Measurements from ENCODE around the gene ZBTB7C. TPM values are rescaled to one million over a fixed set of nuclear protein-coding genes. Genes with fewer than 3 reads are reported as not detected.

ZBTB7C gene
- total RNA-seq, 4 donors from 2014 or later: 38.2 to 92.3 (median 52.4) TPM

DNA sequence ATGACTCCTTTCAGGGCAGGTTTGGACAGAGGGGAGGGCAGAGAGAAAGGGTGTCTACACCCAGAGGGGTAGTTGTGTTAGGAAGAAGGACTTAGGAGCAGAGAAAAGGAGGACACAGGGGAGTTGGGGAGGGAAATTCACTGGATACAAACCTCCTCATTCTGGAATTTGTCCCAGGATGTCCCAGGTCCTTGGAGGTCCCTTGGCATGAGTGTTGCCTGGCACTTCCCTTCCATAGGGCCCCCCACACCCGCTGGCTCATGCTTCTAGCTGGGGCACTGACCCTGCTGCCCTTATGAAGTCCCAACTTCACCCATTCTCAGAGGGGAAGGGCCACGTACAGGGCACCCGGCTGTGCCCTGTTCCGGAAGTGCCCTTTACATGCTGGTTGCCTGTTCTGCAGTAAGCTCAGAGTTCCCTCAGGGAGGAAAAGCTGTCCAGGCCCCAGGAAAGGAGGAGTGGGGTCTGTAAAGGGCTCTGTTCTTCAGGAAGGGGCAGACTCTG is 385.1 kb downstream of the ZBTB7C start:
- intact Hi-C loops (cut with DNase I): loop anchor here (5.0 kb wide), 1 partner anchor 252 kb away; no protein-coding TSS in a partner anchor
- Histone ChIP-seq H3K36me3 (peaks cover 0 to 29% (median 3%) of the 10 kb centered on the region in 3 donors), H3K4me1 (peaks cover 19 to 73% (median 29%) of the 10 kb centered on the region in 3 donors), H3K27ac (peak overlapping the region; percentile 46 to 65 (median 56)), H3K4me3 (no peak overlapping the region), H3K9me3 (no peaks in the 10 kb centered on the region), H3K27me3 (peaks cover 0 to 19% (median 0%) of the 10 kb centered on the region in 4 donors)
- TF ChIP-seq, protein P1, sequence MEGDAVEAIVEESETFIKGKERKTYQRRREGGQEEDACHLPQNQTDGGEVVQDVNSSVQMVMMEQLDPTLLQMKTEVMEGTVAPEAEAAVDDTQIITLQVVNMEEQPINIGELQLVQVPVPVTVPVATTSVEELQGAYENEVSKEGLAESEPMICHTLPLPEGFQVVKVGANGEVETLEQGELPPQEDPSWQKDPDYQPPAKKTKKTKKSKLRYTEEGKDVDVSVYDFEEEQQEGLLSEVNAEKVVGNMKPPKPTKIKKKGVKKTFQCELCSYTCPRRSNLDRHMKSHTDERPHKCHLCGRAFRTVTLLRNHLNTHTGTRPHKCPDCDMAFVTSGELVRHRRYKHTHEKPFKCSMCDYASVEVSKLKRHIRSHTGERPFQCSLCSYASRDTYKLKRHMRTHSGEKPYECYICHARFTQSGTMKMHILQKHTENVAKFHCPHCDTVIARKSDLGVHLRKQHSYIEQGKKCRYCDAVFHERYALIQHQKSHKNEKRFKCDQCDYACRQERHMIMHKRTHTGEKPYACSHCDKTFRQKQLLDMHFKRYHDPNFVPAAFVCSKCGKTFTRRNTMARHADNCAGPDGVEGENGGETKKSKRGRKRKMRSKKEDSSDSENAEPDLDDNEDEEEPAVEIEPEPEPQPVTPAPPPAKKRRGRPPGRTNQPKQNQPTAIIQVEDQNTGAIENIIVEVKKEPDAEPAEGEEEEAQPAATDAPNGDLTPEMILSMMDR (IDR thresholded peaks at IDR 0.05): no peak
- no peak for TF ChIP-seq POLR2A (IDR thresholded peaks at IDR 0.05)
- WGBS, 2 donors: 50% methylated on average over 2 of the region's 4 CpGs; no CpG with 5 or more reads in 1 of the 2 donors
- DNase-seq: no peak

DNA sequence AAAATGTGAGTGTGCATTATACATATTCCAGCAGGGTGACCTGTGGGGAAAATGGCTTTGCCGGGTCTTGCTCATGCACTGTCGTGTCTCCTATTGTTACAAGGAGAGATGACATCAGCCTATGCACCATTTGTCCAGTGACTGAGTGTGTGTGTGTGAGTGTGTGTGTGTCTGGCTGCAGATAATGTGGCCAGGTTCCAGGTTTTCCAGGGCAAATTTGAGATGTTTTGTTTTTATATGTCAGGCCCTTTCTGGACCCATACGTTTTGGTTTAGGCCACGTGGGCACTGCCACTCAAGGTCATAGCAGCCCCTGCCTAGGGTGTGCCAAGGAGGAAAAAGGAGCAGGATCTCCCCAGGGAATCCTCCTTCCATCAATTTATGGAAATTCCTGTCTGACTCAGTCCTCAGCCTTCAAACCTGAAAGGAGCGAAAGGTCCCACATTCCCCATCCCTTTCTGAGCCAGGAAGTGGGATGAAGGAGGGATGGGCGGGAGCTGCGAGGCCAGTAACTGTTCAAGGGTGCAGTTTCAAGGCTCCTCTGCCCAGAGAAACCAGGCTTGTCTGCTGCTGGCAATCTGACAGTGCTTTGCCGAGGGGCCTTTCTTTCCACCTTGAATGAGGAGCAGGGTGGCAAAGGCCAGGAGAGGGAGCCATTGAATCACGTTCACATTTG is 385.7 kb downstream of the ZBTB7C start:
- TF ChIP-seq, protein P1 (IDR thresholded peaks at IDR 0.05): peak in 5 of 6 experiments; percentile 42 to 68 (median 52)
- TF ChIP-seq POLR2A (IDR thresholded peaks at IDR 0.05): no peak
- DNase-seq: no peak
- Histone ChIP-seq H3K9me3 (no peaks in the 10 kb centered on the region), H3K27ac (peak overlapping the region; percentile 46 to 65 (median 56)), H3K4me3 (no peak overlapping the region), H3K27me3 (peaks cover 0 to 19% (median 0%) of the 10 kb centered on the region in 4 donors), H3K4me1 (peaks cover 19 to 73% (median 23%) of the 10 kb centered on the region in 3 donors), H3K36me3 (peaks cover 0 to 23% (median 0%) of the 10 kb centered on the region in 3 donors)
- intact Hi-C loops (cut with DNase I): loop anchor here (5.0 kb wide), 1 partner anchor 251 kb away; no protein-coding TSS in a partner anchor
- 0 to 6% methylated on average over 2 to 8 of the region's 9 CpGs for WGBS, 2 donors

DNA sequence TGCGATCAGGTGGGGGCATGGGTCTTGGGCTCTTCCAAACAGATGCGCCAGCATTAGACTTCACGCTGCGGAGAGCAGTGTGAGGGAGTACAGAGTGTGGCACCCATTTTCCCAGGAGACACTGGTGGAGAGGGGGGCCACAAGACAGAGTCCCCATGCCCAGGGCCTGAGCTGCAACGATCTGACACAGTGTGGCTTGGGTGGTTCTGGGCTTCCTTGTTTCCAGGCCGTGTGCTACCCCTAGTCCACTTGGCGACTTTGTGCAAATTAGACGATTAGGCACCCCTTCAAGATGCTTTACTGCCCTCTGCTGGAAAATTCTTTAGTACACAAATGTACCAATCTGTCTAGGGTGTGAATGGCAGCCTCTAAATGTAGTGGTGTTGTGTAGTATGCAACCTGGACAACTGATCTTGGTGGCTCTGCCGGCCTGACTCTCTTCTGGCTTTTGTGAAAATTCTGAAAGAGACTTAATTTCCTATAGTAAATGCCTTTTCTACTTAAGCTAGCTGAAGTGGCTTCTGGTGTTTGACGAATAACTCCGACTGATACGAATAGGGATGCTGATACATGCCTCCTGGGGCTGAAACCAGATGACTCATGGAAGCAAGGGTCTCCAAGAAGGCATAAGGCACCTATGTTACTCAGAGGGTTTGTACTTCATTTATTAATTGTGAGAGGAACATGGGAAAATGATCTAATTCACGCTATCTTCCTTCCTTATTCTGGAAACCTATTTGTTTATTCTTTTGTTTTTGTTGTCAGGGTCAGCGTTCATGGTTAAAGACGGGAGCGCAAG is 386.5 kb downstream of the ZBTB7C start:
- Histone ChIP-seq H3K4me3 (no peak overlapping the region), H3K27ac (peak overlapping the region in 2 of 4 donors; percentile 55 to 65), H3K4me1 (peaks cover 18 to 73% (median 21%) of the 10 kb centered on the region in 3 donors), H3K36me3 (peaks cover 0 to 18% (median 0%) of the 10 kb centered on the region in 3 donors), H3K9me3 (no peaks in the 10 kb centered on the region), H3K27me3 (peaks cover 0 to 19% (median 0%) of the 10 kb centered on the region in 4 donors)
- 39 to 47% methylated on average over 13 to 14 of the region's 16 CpGs for WGBS, 2 donors
- no peak for DNase-seq
- intact Hi-C loops (cut with DNase I): loop anchor here (5.0 kb wide), 1 partner anchor 250 kb away; no protein-coding TSS in a partner anchor
- no peak for TF ChIP-seq POLR2A (IDR thresholded peaks at IDR 0.05)
- TF ChIP-seq, protein P1 (IDR thresholded peaks at IDR 0.05): peak in 5 of 6 experiments; percentile 44 to 72 (median 53)

DNA sequence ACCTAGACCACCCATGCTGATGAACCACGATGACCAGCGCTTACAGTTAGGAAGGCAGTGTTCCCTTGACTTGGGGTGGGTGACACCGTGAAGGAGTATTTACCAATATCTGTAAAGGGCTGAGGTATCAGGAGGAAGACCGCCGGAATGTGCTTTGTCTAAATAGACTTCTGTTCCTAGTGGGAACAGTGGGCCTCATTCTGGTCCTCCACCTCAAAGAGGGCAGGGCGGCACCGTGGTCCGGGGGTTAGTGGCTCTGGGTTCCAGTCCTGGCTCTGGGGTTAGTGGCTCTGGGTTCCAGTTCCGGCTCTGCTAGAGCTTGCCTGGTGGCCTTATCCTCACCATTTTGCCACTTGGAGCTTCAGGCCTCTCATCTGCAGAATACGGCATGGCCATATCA is 387.2 kb downstream of the ZBTB7C start:
- Histone ChIP-seq H3K4me1 (peaks cover 13 to 72% (median 26%) of the 10 kb centered on the region in 3 donors), H3K36me3 (peaks cover 0 to 13% (median 0%) of the 10 kb centered on the region in 3 donors), H3K27me3 (peaks cover 0 to 19% (median 0%) of the 10 kb centered on the region in 4 donors), H3K9me3 (no peaks in the 10 kb centered on the region), H3K4me3 (no peak overlapping the region), H3K27ac (no peak overlapping the region)
- TF ChIP-seq, protein P1 (IDR thresholded peaks at IDR 0.05): no peak
- no peak for TF ChIP-seq POLR2A (IDR thresholded peaks at IDR 0.05)
- no peak for DNase-seq
- 87 to 91% methylated on average over 5 to 10 of the region's 10 CpGs for WGBS, 2 donors
- intact Hi-C loops (cut with DNase I): loop anchor here (5.0 kb wide), 1 partner anchor 250 kb away; no protein-coding TSS in a partner anchor

Data from esophagus squamous epithelium (tissue), 5 donors.